Upper lobe of right lung (tissue), 1 donor: ENCODE measurements around the gene SNX6. TPM values are rescaled to one million over a fixed set of nuclear protein-coding genes. Genes with fewer than 3 reads are reported as not detected.
A peak's percentile ranks its signal among the peaks of the same experiment; 100 is the strongest.
"Not testable (repeated sequence)": the region's sequence is repeated elsewhere in the genome, so short reads cannot be mapped to it uniquely, and the experiment has no call there.

Experiments used
- ATAC-seq: fragments of 200-7000 bp; cut with Tn5 transposase; one replicate; pipeline ENCODE4 v1.9.1; 2020; ENCODE audit warnings: mild to moderate bottlenecking, moderate library complexity
- DNase-seq: peaks from one replicate; pipeline ENCODE4 v3.0.0-alpha.2; 2020
- H3K27ac ChIP-seq: fragments of 200-600 bp; one replicate; pipeline ENCODE4 v1.8.0; 2022
- H3K27me3 ChIP-seq: fragments of 200-600 bp; one replicate; pipeline ENCODE4 v1.8.0; 2022; ENCODE audit warnings: mild to moderate bottlenecking
- H3K36me3 ChIP-seq: fragments of 200-600 bp; one replicate; pipeline ENCODE4 v1.8.0; 2022
- H3K4me1 ChIP-seq: fragments of 200-600 bp; one replicate; pipeline ENCODE4 v1.8.0; 2022
- H3K4me3 ChIP-seq: fragments of 200-600 bp; one replicate; pipeline ENCODE4 v1.8.0; 2022; ENCODE audit warnings: mild to moderate bottlenecking
- H3K9me3 ChIP-seq: fragments of 200-600 bp; one replicate; pipeline ENCODE4 v1.8.0; 2022
- CTCF ChIP-seq: fragments of 200-600 bp; IDR thresholded peaks from one replicate; pipeline ENCODE4 v1.8.0; 2022; ENCODE audit warnings: antibody characterized with exemption
- intact Hi-C: fragments of 100-400 bp; cut with DNase I; formaldehyde crosslinking; loops from one replicate; pipeline ENCODE4 v1.11.0; 2022
- total RNA-seq: library from RNA; stranded (reverse); fragmentation: NEBNext Ultra II Directional; extraction: Animal tissue kit (Norgen Biotek cat#: 25700); gene quantifications from one replicate; pipeline ENCODE4 v1.2.1, GENCODE V29; 2021
- donor health status: DM: no; HTN: yes; CAD: no; lungs with severe emphysema.

SNX6 gene
- total RNA-seq, 1 donor from 2014 or later, result 64.9 TPM

GRCh38 chr14:34539407-34540180, 90.4 kb downstream of the SNX6 start, which contains the start of gene EAPP:
Gene EAPP (minus strand): TSS chr14:34539701. CDS start chr14:34539628, 73 bp downstream.
- no peak for TF ChIP-seq CTCF
- intact Hi-C loops, result no loop called here
- H3K9me3 ChIP-seq, result no peaks in the 10 kb centered on the region
- peak within 1 kb of the TSS; percentile 94 for H3K27ac ChIP-seq
- peak within 1 kb of the TSS; percentile 82 for H3K4me3 ChIP-seq
- peaks cover 23% of the 10 kb centered on the region for H3K4me1 ChIP-seq
- H3K36me3 ChIP-seq, result peaks cover 15% of the 10 kb centered on the region
- peak; percentile 100 for ATAC-seq
- peak; percentile 100 for DNase-seq
- H3K27me3 ChIP-seq, result no peaks in the 10 kb centered on the region

- ATAC-seq, result no peak
- intact Hi-C loops, result no loop called here
These were observed 91.0 kb downstream of the SNX6 start for GRCh38 chr14:34538871-34539406.

DNA sequence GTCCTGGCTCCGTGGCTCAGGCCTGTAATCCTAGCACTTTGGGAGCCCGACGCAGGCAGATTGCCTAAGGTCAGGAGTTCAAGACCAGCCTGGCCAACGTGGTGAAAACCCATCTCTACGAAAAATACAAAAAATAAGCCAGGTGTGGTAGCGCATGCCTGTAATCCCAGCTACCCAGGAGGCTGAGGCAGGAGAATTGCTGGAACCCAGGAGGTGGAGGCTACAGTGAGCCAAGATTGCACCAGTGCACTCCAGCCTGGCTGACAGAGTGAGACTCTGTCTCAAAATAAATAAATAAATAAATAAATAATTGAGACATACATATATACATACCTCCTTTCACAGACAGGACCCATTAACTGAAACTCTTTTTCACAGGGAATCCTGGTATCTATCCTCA, 91.9 kb downstream of the SNX6 start:
- intact Hi-C loops, H3K27me3 ChIP-seq, H3K9me3 ChIP-seq, ATAC-seq, H3K27ac ChIP-seq: not testable (repeated sequence)
- peaks cover 23% of the 10 kb centered on the region for H3K4me1 ChIP-seq
- H3K36me3 ChIP-seq, result peaks cover 30% of the 10 kb centered on the region
- peak overlapping the region; percentile 82 for H3K4me3 ChIP-seq
- DNase-seq, result peak; percentile 18

More at GRCh38 chr14:34538871-34539406, 91.0 kb downstream of the SNX6 start:
- Histone ChIP-seq H3K27me3 (no peaks in the 10 kb centered on the region), H3K36me3 (peaks cover 22% of the 10 kb centered on the region), H3K4me1 (peaks cover 23% of the 10 kb centered on the region), H3K27ac (peak overlapping the region; percentile 94), H3K9me3 (no peaks in the 10 kb centered on the region), H3K4me3 (peak overlapping the region; percentile 82)
- TF ChIP-seq CTCF, result no peak
- DNase-seq, result no peak

DNA sequence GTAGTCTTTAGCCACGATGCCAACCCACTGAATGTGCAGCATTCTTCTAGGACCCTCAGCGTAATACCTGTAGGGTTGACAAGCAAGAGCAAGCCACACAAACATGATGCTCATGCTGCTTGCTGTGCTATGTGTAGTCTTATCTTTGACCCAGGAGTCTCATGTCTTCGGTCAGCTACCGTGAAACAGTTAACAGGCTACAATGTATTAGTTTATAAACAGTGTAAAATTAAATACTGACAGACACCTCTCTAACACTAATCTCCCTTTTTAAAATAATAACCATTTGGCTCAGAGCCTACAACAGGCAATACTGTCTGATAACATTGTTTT, 92.3 kb downstream of the SNX6 start:
- DNase-seq, result no peak
- peaks cover 23% of the 10 kb centered on the region for H3K4me1 ChIP-seq
- no peaks in the 10 kb centered on the region for H3K9me3 ChIP-seq
- H3K27me3 ChIP-seq, result no peaks in the 10 kb centered on the region
- intact Hi-C loops, result no loop called here
- ATAC-seq, result no peak
- H3K4me3 ChIP-seq, result peak overlapping the region; percentile 82
- peaks cover 35% of the 10 kb centered on the region for H3K36me3 ChIP-seq
- H3K27ac ChIP-seq, result no peak overlapping the region
- no peak for TF ChIP-seq CTCF

GRCh38 chr14:34536951-34537676, 92.8 kb downstream of the SNX6 start:
- peaks cover 40% of the 10 kb centered on the region for H3K36me3 ChIP-seq
- no peak for ATAC-seq
- H3K9me3 ChIP-seq, result no peaks in the 10 kb centered on the region
- DNase-seq, result peak; percentile 13
- peaks cover 23% of the 10 kb centered on the region for H3K4me1 ChIP-seq
- H3K4me3 ChIP-seq, result no peak overlapping the region
- TF ChIP-seq CTCF, result no peak
- no peaks in the 10 kb centered on the region for H3K27me3 ChIP-seq
- intact Hi-C loops, result no loop called here
- H3K27ac ChIP-seq, result no peak overlapping the region

GRCh38 chr14:34527591-34527990, 102.4 kb downstream of the SNX6 start:
- H3K36me3 ChIP-seq, result peaks cover 99% of the 10 kb centered on the region
- intact Hi-C loops, result no loop called here
- no peak for TF ChIP-seq CTCF
- no peak overlapping the region for H3K27ac ChIP-seq
- no peaks in the 10 kb centered on the region for H3K27me3 ChIP-seq
- ATAC-seq (no peak), DNase-seq (peak; percentile 2)
- no peaks in the 10 kb centered on the region for H3K4me1 ChIP-seq
- no peak overlapping the region for H3K4me3 ChIP-seq
- no peaks in the 10 kb centered on the region for H3K9me3 ChIP-seq

- H3K4me1 ChIP-seq, ATAC-seq, H3K9me3 ChIP-seq, H3K27ac ChIP-seq, H3K4me3 ChIP-seq, intact Hi-C loops, DNase-seq, H3K27me3 ChIP-seq: not testable (repeated sequence)
- H3K36me3 ChIP-seq, result peaks cover 100% of the 10 kb centered on the region
These were observed 105.7 kb downstream of the SNX6 start for GRCh38 chr14:34524216-34524615.
